Skeletal muscle tissue (tissue), 4 donors: ENCODE measurements around the gene PRPF6. TPM values are rescaled to one million over a fixed set of nuclear protein-coding genes. Genes with fewer than 3 reads are reported as not detected.
A peak's percentile ranks its signal among the peaks of the same experiment; 100 is the strongest.

ENCODE experiments used
- H3K27ac ChIP-seq: one replicate; pipeline ENCODE4 v1.7.0; 2013; ENCODE audit warnings: mild to moderate bottlenecking, low read depth, low read length, inconsistent platforms
- H3K27me3 ChIP-seq, 3 donors: one replicate each; pipeline ENCODE4 v1.7.0; 2013; ENCODE audit warnings: low read length in 3 of 3; ENCODE audit not compliant: control insufficient read depth in 3 of 3, insufficient read depth in 3 of 3
- H3K36me3 ChIP-seq, 3 donors: one replicate each; pipeline ENCODE4 v1.7.0; 2013; ENCODE audit warnings: low read length in 3 of 3; ENCODE audit not compliant: control insufficient read depth in 3 of 3, insufficient read depth in 3 of 3
- H3K4me1 ChIP-seq, 3 donors: one replicate each; pipeline ENCODE4 v1.7.0; 2013; ENCODE audit warnings: low read length in 3 of 3, mild to moderate bottlenecking in 3 of 3; ENCODE audit not compliant: control insufficient read depth in 3 of 3, insufficient read depth in 3 of 3
- H3K4me3 ChIP-seq, 3 donors: one replicate each; pipeline ENCODE4 v1.7.0; 2013; ENCODE audit warnings: low read length in 3 of 3
- H3K9ac ChIP-seq, 3 donors: one replicate each; pipeline ENCODE4 v1.7.0; 2013; ENCODE audit warnings: low read length in 3 of 3, mild to moderate bottlenecking in 3 of 3, moderate library complexity in 2 of 3, low read depth in 1 of 3
- H3K9me3 ChIP-seq, 3 donors: one replicate each; pipeline ENCODE4 v1.7.0; 2013; ENCODE audit warnings: low read length in 3 of 3; ENCODE audit not compliant: control insufficient read depth in 3 of 3
- total RNA-seq: library from RNA; depleted of rRNA; stranded (reverse); fragments of >200 nt; gene quantifications from one replicate; pipeline ENCODE4 v1.2.3, GENCODE V29; 2014
- donor health status: Osteomylitis.

The PRPF6 gene
- total RNA-seq, 1 donor from 2014 or later: 55.8 TPM

DNA sequence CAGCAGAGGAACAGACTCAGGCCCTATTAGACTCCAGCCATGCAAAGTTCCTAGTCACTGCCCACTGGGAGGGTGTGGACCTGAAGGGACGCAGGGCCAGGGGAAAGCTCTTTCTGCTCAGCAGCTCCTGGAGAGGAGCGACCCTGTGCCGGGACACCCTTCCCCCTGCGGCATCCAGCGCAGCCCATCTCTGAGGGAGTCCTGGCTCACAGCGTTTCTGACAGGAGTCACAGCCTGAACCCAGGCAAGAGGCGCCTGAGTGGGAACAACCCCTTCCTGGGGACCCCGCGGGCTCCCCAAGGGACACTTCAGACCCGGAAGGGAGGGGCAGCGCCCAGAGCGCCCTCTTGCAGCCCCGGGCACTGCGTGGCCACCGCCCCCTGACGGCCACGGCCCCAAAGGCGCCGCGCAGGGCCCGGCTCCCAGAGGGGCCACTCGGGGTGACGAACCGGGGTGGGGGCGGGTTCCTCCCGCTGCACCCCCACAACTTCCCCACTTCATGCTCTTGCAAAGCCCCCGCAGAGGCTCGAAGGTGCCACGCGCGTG is 25.6 kb upstream of the PRPF6 start:
- H3K4me3 ChIP-seq: peak overlapping the region; percentile 78 to 96 (median 94)
- H3K9ac ChIP-seq: peak overlapping the region; percentile 95 to 99 (median 98)
- no peaks in the 10 kb centered on the region for H3K27me3 ChIP-seq
- peaks cover 49 to 65% (median 59%) of the 10 kb centered on the region in 3 donors for H3K4me1 ChIP-seq
- H3K9me3 ChIP-seq: no peaks in the 10 kb centered on the region
- H3K36me3 ChIP-seq: peaks cover 4 to 25% (median 10%) of the 10 kb centered on the region in 3 donors
- H3K27ac ChIP-seq: peak overlapping the region; percentile 93

DNA sequence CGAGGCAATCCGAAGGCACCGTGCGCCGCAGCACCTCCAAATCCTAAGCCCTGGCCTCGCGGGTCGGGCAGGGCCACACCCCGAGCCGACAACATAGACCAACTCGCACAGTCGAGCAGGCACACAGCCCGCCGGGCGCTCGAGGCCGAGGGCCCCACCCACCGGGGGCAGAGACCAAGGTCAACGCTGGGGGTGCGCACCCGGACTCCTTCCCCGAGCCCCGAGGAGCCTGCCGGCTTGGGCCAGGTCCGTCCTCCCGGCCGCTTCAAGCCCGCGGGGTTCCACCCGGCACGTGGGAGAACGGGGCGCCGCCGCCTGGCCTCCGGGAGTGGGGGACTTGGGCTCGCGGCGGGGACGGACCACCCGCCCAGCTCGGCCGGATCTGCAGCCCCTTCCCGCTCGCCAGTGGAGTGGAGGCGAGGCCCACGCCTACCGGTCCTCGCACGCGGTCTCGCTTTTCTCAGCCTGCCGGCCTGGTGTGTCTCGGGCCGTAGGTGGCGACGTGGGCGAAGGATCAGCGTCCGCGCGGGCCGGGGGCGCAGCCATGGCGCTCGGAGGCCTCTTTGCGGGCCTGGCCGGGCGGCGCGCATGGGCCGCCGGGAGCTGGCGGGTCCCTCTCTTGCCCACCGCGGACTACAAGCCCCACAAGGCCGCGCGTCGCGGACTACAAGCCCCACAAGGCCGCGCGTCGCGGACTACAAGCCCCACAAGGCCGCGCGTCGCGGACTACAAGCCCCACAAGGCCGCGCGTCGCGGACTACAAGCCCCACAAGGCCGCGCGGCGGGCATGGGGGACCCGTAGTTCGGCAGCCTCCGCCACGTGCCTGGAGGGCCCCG is 24.9 kb upstream of the PRPF6 start, which contains the start of gene UCKL1:
TSS of gene UCKL1 (minus strand) at position 590 of the 837 bp plus-strand sequence. CDS start at position 546, 44 bp downstream.
- no peaks in the 10 kb centered on the region for H3K9me3 ChIP-seq
- peaks cover 42 to 58% (median 52%) of the 10 kb centered on the region in 3 donors for H3K4me1 ChIP-seq
- peak within 1 kb of the TSS; percentile 95 to 99 (median 98) for H3K9ac ChIP-seq
- peak within 1 kb of the TSS; percentile 78 to 96 (median 94) for H3K4me3 ChIP-seq
- H3K27ac ChIP-seq: peak within 1 kb of the TSS; percentile 93
- H3K36me3 ChIP-seq: peaks cover 4 to 20% (median 10%) of the 10 kb centered on the region in 3 donors
- no peaks in the 10 kb centered on the region for H3K27me3 ChIP-seq

DNA sequence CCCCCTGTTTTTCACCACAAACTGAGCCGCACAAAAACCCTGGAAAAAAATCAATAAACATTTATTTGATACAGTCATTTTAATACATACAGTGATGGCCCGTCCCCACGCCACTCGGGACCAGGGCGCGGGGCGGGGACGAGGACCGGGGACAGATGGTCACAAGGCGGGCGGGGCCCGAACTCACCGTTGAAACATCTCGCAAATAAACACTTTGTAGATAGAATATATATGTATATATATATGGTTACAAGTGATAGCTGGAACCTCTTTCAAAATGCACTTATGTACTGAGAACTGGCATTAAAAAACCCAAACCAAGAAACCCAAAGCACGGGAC is 24.3 kb upstream of the PRPF6 start:
- peak overlapping the region; percentile 74 for H3K27ac ChIP-seq
- H3K9me3 ChIP-seq: no peaks in the 10 kb centered on the region
- H3K27me3 ChIP-seq: no peaks in the 10 kb centered on the region
- H3K4me1 ChIP-seq: peaks cover 38 to 52% (median 47%) of the 10 kb centered on the region in 3 donors
- peaks cover 10 to 26% (median 10%) of the 10 kb centered on the region in 3 donors for H3K36me3 ChIP-seq
- peak overlapping the region; percentile 62 to 72 (median 64) for H3K4me3 ChIP-seq
- peak overlapping the region; percentile 65 to 81 (median 78) for H3K9ac ChIP-seq

DNA sequence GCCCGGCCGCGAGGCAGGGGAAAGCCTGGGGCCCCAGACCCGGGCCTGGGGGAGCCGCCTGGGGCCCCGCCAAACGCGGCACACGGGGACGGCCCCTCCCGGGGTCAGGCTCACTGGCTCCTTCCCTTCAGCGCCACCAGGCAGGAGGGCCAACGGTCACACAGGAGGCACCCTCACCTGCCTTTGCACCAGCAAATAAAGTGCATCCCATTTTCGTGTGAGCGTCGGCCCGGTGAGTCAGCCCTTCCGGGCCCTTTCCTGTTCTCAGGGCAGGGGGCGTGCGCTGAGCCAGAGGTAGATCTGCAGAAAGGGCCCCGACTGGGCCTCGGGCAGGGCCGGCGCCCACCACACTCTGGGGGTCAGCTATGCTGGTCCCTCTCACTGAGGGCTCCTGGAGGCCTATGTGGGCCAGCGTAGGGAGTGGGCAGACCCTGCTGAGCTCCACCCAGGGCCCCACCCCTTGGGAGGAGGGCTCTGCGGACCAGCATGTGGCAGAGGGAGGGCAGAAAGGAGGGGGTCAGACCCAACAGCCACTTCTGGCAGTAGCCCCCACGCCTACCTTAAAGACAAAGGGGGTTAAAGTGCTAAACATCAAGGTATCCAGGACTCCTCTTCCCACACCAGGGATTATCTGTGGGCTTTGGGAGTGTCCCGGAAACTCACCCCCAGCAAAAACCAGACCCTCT is 23.8 kb upstream of the PRPF6 start:
- peak overlapping the region; percentile 62 to 72 (median 64) for H3K4me3 ChIP-seq
- H3K4me1 ChIP-seq: peaks cover 33 to 47% (median 42%) of the 10 kb centered on the region in 3 donors
- H3K27me3 ChIP-seq: no peaks in the 10 kb centered on the region
- H3K27ac ChIP-seq: peak overlapping the region; percentile 74
- H3K9ac ChIP-seq: peak overlapping the region; percentile 65 to 81 (median 78)
- no peaks in the 10 kb centered on the region for H3K9me3 ChIP-seq
- peaks cover 12 to 30% (median 13%) of the 10 kb centered on the region in 3 donors for H3K36me3 ChIP-seq

DNA sequence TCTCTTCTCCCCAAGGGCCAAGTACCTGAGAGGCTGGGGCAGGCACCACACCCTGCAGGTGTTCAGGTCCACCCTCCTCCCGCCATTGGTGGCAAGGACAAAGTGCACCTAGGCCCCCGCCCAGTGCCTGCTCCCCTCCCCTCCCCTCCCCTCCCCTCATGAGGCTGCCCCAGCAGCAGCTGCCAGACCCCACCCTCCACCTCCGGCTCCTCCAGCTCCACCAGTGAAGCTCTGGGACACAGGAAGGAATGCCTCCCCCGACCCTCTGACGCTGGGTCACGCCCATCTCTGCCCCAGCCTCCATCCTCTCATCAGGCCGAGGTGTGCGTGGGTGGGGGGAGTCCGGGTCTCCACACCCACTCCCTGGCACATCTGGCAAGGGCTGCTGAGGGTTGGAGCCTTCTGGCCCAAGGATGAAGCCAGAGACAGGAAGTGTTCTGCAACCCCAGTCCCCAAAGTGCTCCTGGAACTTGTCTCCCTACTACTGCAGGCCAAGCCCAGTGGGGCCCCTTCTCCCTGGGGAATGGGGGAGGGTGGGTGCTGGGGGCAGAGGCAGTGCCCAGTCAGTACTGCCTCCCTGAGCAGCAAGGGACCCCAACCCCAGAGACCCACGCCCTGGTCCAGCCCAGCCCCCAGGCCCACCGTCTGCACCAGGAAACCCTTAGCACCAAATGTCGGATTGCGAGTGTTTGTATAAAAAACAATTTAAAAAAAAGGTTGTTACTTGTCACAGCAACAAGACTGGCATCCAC is 23.1 kb upstream of the PRPF6 start:
- no peaks in the 10 kb centered on the region for H3K27me3 ChIP-seq
- peak overlapping the region in 2 of 3 donors; percentile 65 to 81 for H3K9ac ChIP-seq
- H3K27ac ChIP-seq: peak overlapping the region; percentile 74
- H3K4me3 ChIP-seq: no peak overlapping the region
- H3K36me3 ChIP-seq: peaks cover 13 to 37% (median 17%) of the 10 kb centered on the region in 3 donors
- no peaks in the 10 kb centered on the region for H3K9me3 ChIP-seq
- peaks cover 26 to 40% (median 35%) of the 10 kb centered on the region in 3 donors for H3K4me1 ChIP-seq

DNA sequence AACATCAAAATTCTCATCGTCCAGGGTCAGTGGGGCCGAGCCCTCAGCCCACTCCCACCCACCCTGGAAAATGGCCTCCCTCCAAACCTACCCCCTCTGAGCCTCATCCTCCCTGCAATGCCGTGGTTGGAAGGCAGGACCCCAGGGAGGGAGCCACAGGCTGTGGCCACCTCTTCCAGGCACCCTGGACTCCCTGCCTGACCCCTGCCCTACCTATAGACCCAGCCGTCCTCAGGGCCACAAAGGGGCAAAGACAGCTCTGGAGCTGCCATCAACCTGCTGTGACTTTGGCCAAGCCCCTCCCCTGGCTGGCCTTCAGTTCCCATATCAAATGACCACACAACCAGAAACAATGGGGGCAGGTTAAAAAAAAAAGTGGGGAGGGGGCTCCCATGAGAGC is 22.5 kb upstream of the PRPF6 start:
- peaks cover 26 to 34% (median 33%) of the 10 kb centered on the region in 3 donors for H3K4me1 ChIP-seq
- H3K36me3 ChIP-seq: peaks cover 15 to 40% (median 21%) of the 10 kb centered on the region in 3 donors
- H3K4me3 ChIP-seq: no peak overlapping the region
- no peaks in the 10 kb centered on the region for H3K27me3 ChIP-seq
- no peaks in the 10 kb centered on the region for H3K9me3 ChIP-seq
- no peak overlapping the region for H3K9ac ChIP-seq
- H3K27ac ChIP-seq: no peak overlapping the region

DNA sequence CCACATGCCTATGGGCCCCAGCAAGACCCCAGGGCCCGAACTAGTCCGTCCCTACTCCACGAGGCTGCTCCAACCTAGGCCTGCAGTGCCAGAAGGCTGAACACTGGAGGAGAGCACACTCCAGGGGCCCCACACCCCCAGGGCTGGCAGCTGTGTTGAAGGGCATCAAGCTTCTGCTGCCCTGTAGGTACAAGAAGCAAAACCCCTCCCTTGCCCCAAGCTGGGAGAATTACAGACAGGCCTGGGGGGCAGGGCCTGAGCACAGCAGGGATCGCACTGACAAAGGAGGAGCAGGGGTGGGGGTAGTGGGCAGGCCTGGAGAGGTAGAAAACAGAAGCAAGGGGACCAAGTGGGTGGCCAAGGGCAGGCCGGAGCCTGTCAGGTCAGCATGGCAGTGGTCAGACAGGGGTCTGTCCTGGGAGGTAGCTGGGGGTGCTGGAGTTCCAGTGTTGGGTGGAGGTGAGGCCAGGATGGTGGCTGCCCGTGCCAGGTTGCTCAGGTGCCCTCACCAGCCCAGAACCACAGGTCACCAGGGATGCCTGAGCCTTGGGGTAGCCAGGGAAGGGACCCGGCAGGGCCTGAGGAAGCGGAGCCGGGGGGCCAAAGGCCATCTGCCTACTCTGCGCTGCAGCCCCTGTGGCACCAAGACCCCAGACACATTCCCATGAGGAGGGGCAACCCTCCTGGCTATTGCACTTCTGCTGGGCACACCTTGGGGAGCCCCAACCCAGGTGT is 21.8 kb upstream of the PRPF6 start:
- peaks cover 21 to 46% (median 26%) of the 10 kb centered on the region in 3 donors for H3K36me3 ChIP-seq
- no peaks in the 10 kb centered on the region for H3K27me3 ChIP-seq
- no peaks in the 10 kb centered on the region for H3K9me3 ChIP-seq
- no peak overlapping the region for H3K4me3 ChIP-seq
- H3K4me1 ChIP-seq: peaks cover 20 to 27% (median 27%) of the 10 kb centered on the region in 3 donors
- H3K9ac ChIP-seq: no peak overlapping the region
- no peak overlapping the region for H3K27ac ChIP-seq

DNA sequence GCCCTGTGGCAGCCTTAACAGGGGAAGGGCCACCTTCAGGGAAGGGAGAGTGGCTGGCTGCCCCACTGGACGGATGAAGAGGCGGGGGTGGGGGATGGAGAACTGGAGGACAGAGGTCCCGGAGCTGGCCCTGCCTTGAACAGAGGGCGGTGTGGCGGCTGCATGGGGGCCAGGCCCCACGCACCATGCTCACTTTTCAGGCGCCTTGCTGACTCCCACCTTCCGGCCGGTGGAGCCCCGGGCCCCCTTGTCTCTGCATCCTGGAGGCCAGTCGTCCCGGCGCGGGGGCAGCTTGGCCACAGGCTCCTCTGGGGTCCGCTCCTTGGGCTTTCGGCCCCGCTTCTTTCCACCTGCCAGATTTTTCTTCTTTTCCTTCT is 21.2 kb upstream of the PRPF6 start:
- no peaks in the 10 kb centered on the region for H3K27me3 ChIP-seq
- no peak overlapping the region for H3K4me3 ChIP-seq
- H3K36me3 ChIP-seq: peaks cover 21 to 49% (median 31%) of the 10 kb centered on the region in 3 donors
- H3K9ac ChIP-seq: no peak overlapping the region
- no peak overlapping the region for H3K27ac ChIP-seq
- H3K9me3 ChIP-seq: no peaks in the 10 kb centered on the region
- peaks cover 15 to 22% (median 21%) of the 10 kb centered on the region in 3 donors for H3K4me1 ChIP-seq
